AG04450 (cell line): Measurements from ENCODE around the gene LTBP1. TPM values are rescaled to one million over a fixed set of nuclear protein-coding genes. Genes with fewer than 3 reads are reported as not detected.
A peak's percentile ranks its signal among the peaks of the same experiment; 100 is the strongest.
"Not testable (repeated sequence)": the region's sequence is repeated elsewhere in the genome, so short reads cannot be mapped to it uniquely, and the experiment has no call there.

Experiments
- CTCF ChIA-PET: fragments of 300-600, 350-600 bp; formaldehyde crosslinking; extraction: SDS; loops from one replicate; lab custom pipeline; 2022; ENCODE audit warnings: antibody characterized with exemption, inconsistent platforms; lab: Charles Lee
- POLR2A ChIA-PET: fragments of 350-600 bp; formaldehyde crosslinking; extraction: SDS; loops from one replicate; lab custom pipeline; 2021; ENCODE audit warnings: antibody characterized with exemption, inconsistent platforms; lab: Yijun Ruan, JAX
- DNase-seq: peaks from one replicate; pipeline ENCODE4 v3.0.0-alpha.2; 2011; ENCODE audit warnings: low read depth, low spot score
- H3K27ac ChIP-seq: one replicate; pipeline ENCODE4 v1.5.1; 2012; ENCODE audit warnings: low read depth, low read length, control low read depth
- H3K27me3 ChIP-seq: one replicate; pipeline ENCODE4 v1.6.0; 2012; ENCODE audit warnings: low read length; ENCODE audit not compliant: control insufficient read depth, insufficient read depth
- H3K4me3 ChIP-seq: 2 replicates; pipeline ENCODE4 v1.5.1; 2011; ENCODE audit warnings: mild to moderate bottlenecking, low read depth, low read length, control low read depth
- H3K9me3 ChIP-seq: 2 replicates; pipeline ENCODE4 v1.5.1; 2012; ENCODE audit warnings: low read length; ENCODE audit not compliant: control insufficient read depth, insufficient read depth
- CTCF ChIP-seq: IDR thresholded peaks from 2 replicates; pipeline ENCODE4 v1.5.1; 2011; ENCODE audit warnings: low read depth, low read length, control low read depth, inconsistent platforms
- polyA plus RNA-seq: library from polyadenylated mRNA; depleted of rRNA; stranded (reverse); fragments of >200 nt; gene quantifications from 2 replicates; pipeline ENCODE4 v1.2.3, GENCODE V29; 2011

LTBP1 gene
- polyA plus RNA-seq, 1 experiment: 517 TPM

- TF ChIP-seq CTCF: no peak
- POLR2A ChIA-PET: no interaction called here
- no peak for DNase-seq
Measured at GRCh38 chr2:33229646-33230045, 282.9 kb downstream of the LTBP1 start.

GRCh38 chr2:33230195-33230594 lies 283.4 kb downstream of the LTBP1 start:
- TF ChIP-seq CTCF: no peak
- Histone ChIP-seq H3K27me3 (no peaks in the 10 kb centered on the region), H3K27ac (no peak overlapping the region), H3K4me3 (no peak overlapping the region), H3K9me3 (no peaks in the 10 kb centered on the region)
- no peak for DNase-seq
- ChIA-PET CTCF (interaction anchor here (0.6 to 1.8 kb wide), 2 partner anchors 80 to 96 kb away, joined by 4 to 5 read pairs; no protein-coding TSS in a partner anchor), POLR2A (no interaction called here)

More at GRCh38 chr2:33229646-33230045, 282.9 kb downstream of the LTBP1 start:
- Histone ChIP-seq H3K9me3 (no peaks in the 10 kb centered on the region), H3K4me3 (no peak overlapping the region), H3K27me3 (no peaks in the 10 kb centered on the region), H3K27ac (no peak overlapping the region)
- CTCF ChIA-PET: interaction anchor here (1.8 kb wide), 1 partner anchor 96 kb away, joined by 5 read pairs; no protein-coding TSS in a partner anchor

- Histone ChIP-seq H3K9me3 (no peaks in the 10 kb centered on the region), H3K27ac (no peak overlapping the region), H3K27me3 (no peaks in the 10 kb centered on the region), H3K4me3 (no peak overlapping the region)
- ChIA-PET POLR2A (no interaction called here), CTCF (interaction anchor here (0.6 to 1.8 kb wide), 2 partner anchors 81 to 97 kb away, joined by 4 to 5 read pairs; no protein-coding TSS in a partner anchor)
- no peak for TF ChIP-seq CTCF
- DNase-seq: no peak
Measured at GRCh38 chr2:33230842-33231241, 284.1 kb downstream of the LTBP1 start.

GRCh38 chr2:33235559-33235958 lies 288.8 kb downstream of the LTBP1 start:
- H3K27ac ChIP-seq, H3K9me3 ChIP-seq, DNase-seq, H3K4me3 ChIP-seq, H3K27me3 ChIP-seq, CTCF ChIA-PET, POLR2A ChIA-PET: not testable (repeated sequence)

- no peaks in the 10 kb centered on the region for H3K9me3 ChIP-seq
- ChIA-PET POLR2A (interaction anchor here (0.7 kb wide), 1 partner anchor 492 kb away, joined by 3 read pairs; no protein-coding TSS in a partner anchor), CTCF (no interaction called here)
- no peak for DNase-seq
- H3K27ac ChIP-seq: peak overlapping the region; percentile 49
- no peak overlapping the region for H3K4me3 ChIP-seq
- no peak for TF ChIP-seq CTCF
- no peaks in the 10 kb centered on the region for H3K27me3 ChIP-seq
Measured at GRCh38 chr2:33236482-33237385, 290.0 kb downstream of the LTBP1 start.
